ENCODE measurements around the gene FAM171A1.
"Not testable (repeated sequence)": the region's sequence is repeated elsewhere in the genome, so short reads cannot be mapped to it uniquely, and the experiment has no call there.

The FAM171A1 gene
- total RNA-seq: 2.0 to 9.8 (median 3.1) reads per million in 4 experiments

DNA sequence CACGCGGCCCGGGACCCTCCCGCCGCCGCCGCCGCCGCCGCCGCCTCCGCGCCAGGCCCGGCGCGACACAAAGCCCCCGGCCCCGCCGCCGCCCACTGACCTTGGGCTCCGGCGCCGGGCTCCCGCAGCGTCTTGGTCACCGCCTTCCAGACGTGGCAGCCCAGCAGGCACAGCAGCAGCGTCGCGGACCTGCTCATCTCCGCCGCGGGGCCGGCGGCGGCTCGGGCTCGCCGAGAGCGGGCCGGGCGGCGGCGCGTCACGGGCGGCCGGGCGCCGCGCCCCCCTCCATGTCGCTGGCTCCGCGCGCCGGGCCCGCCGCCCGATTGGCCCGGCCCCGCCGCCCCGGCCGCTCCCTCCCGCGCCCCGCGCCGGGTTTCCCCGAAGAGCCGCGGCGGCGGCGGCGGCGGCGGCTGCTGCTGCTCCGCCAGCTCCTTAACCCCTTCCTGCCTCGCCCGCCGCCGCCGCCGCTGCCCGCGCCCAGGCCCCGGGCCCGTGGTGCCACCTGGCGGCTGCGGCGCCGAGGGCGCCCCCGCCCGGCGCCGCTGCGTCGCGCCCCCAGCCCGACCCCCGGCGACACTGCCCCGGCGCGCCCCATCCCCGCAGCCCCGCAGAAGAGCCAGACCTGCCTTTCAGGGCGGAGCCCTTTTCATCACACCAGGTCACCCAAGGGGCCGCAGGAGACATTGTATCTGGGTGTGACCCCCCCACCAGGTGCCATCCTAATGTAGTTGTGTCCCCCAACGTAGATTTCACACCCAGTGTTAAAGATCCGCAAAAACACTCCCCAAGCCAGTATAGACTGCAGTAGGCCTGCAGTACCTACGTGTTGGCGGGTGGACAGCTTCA, at the start of gene FAM171A1:
FAM171A1 (minus strand) TSS at position 434 of the 846 bp plus-strand sequence; CDS start at position 197, 237 bp downstream.
- peak; percentile 6 for DNase-seq

GRCh38 chr10:15420858-15421257, 49.8 kb upstream of the FAM171A1 start:
- no peak for DNase-seq

- no peak for DNase-seq
Observed at GRCh38 chr10:15419279-15419874, 48.3 kb upstream of the FAM171A1 start.

DNA sequence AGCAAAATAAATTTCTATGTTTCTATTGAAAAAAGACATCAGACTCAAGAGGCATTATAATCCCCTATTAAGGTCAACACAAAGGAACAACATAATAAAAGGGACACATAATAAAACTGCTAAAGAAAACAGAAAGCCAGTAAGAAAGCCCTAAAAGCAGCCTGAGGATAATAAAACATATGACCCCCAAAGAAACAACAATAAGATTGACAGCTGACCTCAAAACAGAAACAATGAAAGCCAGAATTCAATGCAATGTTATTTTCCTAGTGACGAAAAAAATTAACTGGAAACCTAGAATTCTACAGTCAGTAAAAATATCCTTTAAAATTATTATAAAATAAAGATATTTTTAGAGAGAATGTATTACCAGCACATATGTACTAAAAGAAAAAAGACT, 44.9 kb upstream of the FAM171A1 start:
- no peak for DNase-seq

GRCh38 chr10:15411010-15411409, 39.9 kb upstream of the FAM171A1 start:
- no peak for DNase-seq

- not testable (repeated sequence) for DNase-seq
Observed at GRCh38 chr10:15409350-15409749, 38.3 kb upstream of the FAM171A1 start.

DNA sequence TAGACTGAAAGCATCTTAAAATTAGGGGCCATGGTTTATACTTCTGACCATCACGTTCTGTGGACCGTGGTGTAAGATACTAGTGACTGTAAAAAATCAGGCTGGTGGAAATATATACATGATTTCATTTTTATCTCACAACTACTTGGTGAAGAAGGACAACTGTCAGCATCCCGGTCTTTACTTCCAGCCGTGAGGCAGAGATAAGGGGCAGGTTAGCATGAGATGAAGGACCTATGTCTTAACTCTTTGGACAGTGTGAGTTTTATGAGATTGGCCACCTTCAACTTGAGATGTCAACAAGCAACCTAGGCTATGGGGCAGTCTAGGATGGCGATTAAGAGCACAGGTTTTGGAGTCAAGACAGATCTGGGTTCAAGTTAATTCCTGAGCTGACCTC, 37.5 kb upstream of the FAM171A1 start:
- no peak for DNase-seq

DNA sequence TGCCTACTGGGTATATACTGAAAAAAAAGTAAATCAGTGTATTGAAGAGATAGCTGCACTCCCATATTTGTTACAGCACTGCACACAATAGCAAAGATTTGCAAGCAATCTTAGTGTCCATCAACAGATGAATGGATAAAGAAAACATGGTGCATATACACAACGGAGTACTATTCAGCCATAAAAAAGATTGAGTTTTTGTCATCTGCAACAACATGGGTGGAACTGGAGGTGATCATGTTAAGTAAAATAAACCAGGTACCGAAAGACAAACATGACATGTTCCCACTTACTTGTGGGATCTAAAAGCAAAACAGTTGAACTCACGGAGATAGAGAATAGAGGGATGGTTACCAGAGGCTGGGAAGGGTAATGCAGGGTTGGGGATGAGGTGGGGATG, 34.2 kb upstream of the FAM171A1 start:
- no peak for DNase-seq

DNA sequence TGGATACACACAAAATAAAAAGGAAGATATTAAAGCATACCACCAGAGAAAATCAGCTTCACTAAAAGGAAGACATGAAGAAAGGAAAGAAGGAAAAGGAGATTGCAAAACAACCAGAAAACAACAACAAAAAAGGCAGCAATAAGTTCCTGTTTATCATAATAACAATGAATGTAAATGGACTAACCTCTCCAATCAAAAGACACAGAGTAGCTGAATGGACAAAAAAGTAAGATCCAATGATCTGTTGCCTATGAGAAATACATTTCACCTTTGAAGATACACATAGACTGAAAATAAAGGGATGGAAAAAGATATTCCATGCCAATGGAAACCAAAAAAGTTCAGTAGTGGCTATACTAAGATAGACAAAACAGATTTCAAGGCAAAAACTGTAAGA, 30.3 kb upstream of the FAM171A1 start:
- no peak for DNase-seq

GRCh38 chr10:15400461-15400860, 29.4 kb upstream of the FAM171A1 start:
- not testable (repeated sequence) for DNase-seq

DNA sequence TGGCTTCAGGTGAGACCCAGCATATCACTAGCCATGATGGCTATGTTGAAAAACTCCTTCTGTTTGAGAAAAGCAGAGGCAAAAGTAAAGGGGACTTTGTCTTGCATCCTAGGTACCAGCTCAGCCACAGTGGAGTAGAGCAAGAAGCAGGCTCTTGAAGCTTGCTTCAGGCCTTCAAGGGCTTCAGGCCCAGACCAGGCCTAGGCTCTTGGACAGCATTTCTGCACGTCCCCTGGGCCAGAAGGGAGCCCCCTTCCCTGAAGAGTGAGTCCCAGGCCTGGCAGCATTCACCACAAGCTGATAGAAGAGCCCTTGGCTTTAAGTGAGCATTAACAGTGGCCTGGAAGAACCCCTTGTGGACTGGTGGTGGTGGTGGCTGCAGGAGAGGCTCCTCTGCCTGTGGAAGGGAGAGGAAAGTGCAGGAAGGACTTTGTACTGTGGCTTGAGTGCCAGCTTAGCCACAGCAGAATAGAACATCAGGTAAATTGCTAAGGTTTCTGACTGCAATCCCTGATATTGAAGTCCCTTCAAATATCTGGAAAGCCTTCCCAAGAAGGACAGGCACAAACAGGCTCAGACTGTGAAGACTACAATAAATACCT, 28.1 kb upstream of the FAM171A1 start:
- no peak for DNase-seq

DNA sequence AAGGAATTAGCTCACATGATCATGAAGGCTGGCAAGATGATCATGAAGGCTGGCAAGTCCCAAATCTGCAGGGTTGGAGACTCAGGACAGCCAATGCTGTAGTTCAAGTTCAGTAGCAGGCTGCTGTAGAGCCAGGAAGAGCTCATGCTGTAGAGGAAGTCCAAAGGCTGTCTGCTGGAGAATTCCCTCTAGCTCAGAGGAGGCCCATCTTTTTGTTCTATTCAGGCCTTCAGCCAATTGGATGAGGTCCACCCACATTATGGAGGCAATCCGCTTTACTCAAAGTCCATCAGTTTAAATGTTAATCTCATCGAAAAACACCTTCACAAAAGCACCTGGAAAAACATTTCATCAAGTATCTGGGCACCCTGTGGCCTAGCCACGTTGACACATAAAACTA, 24.8 kb upstream of the FAM171A1 start:
- DNase-seq: no peak

DNA sequence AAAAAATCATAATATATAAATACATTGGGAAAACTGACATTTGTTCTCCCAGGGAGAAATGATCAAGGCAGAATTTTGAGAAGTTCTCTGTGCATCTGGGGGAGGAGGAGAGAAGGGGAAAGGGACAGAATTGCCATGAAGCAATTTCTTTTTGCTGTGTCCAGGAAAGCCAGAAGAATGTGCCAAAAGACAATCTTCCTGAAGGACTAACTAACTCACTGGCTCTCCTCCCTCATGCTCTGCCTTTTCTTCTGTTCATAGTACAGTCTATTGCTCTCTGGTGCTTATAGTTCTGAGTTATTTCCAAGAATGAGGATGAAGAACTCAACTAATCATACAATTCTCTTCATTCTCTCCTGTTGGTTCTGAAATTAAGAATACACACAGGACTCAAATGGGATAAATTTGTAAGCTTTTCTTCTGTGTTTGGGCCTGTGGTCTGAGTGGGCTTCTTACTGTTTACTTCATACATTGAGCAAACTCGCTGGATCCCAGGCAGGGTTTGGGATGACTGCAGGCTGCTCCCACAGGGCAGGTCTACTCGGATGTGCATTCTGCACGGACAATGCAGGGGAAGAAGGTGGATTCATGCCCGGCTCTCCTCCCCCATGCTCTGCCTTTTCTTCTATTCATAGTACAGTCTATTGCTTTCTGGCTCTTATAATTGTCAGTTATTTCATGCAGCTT, 22.2 kb upstream of the FAM171A1 start:
- no peak for DNase-seq

- no peak for DNase-seq
Observed at GRCh38 chr10:15391491-15391890, 20.4 kb upstream of the FAM171A1 start.

GRCh38 chr10:15388172-15388571, 17.1 kb upstream of the FAM171A1 start:
- DNase-seq: not testable (repeated sequence)

DNA sequence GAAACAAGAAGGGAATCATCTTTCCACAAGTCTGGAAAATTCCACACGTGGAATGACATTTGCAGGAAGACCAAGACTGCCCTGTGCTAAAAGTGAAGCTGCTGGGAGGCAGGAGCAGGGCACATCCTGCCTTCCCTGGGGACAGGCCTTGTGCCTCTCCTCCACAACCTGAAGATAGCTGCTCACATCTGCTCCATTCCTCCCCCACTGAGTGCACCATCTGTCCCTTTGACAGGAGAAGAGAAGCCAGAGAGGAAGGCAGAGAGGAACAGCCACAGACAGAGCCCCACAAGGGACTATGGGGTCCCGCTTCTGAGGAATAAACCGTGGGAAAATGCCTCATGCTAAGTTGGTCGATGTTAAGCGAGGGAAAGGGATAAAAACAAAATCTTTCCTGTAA, 15.9 kb upstream of the FAM171A1 start:
- no peak for DNase-seq

GRCh38 chr10:15385552-15386455, 14.7 kb upstream of the FAM171A1 start:
- DNase-seq: no peak

DNA sequence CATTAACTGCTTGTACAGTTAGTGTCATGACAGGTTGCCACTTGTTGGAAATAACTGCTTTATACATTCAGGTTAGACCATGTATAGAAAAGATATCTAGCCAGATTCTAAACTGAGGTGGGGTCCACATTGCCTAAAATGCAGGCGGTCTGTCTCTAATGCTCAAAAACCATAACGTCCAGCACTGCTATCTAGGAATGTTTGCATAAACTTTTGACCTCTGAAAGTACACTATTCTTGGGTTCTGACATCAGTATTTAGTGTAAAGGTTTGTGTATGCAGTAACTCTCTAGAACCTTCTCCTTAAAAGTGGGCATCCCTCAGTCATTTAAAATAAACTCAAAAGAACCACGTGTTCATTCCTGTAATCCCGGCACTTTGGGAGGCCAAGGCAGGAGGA, 10.3 kb upstream of the FAM171A1 start:
- no peak for DNase-seq

- DNase-seq: no peak
Observed at GRCh38 chr10:15379078-15379477, 8.0 kb upstream of the FAM171A1 start.

GRCh38 chr10:15378569-15378968, 7.5 kb upstream of the FAM171A1 start:
- DNase-seq: no peak

DNA sequence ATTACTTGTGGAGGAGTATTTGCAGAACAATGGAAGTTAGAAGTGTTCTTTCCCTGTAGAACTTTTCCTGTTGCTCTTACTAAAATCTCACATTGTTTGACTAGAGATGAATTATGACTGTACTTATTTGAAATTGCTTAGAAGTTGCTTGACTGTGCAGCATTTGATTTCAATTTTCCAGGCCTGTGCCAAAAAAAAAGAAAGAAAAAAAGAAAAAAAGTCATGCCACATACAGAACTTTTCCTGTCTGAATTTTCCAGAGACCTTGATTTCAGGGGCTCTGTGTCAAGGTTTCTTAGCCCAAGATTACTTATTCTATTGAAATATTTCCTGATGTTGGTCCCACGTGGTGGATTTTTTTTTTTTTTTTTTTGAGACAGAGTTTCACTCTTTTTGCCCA, 3.5 kb upstream of the FAM171A1 start:
- DNase-seq: no peak

DNA sequence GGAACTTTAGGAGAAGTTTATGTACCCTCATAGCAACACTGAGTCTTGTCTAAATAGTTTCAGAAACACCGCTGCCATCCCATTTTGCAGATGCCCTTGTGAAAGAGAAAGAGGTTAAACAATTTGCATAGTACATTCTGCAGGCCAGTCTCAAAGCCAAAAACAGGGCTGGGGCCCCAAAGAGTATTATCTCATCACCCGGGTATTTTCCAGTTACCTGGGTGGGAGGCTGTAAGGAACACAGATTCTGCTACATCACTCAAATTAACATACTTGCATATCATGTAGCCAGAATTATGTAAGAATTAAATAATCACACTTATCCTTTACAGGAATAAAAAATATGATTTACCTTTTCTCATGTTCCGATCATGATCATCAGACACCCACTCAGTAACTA, 3.1 kb upstream of the FAM171A1 start:
- DNase-seq: no peak
